OCI-LY7 (cell line): ENCODE measurements around the gene SRSF2. TPM values are rescaled to one million over a fixed set of nuclear protein-coding genes. Genes with fewer than 3 reads are reported as not detected.

Source experiments
- BruUV-seq: library from RNA; stranded (reverse); fragments of 400-500 nt; replicated peaks from 2 replicates; lab custom pipeline; 2021; lab: Mats Ljungman, UMichigan
- CTCF ChIA-PET: fragments of 300-600 bp; sonication (Branson Sonifier 250); formaldehyde crosslinking; loops from one replicate; lab custom pipeline; 2022; ENCODE audit warnings: antibody characterized with exemption; ENCODE audit not compliant: unreplicated experiment; lab: Charles Lee
- POLR2A ChIA-PET: fragments of 300-600 bp; sonication (Branson Sonifier 250); formaldehyde crosslinking; loops from one replicate; lab custom pipeline; 2022; ENCODE audit warnings: antibody characterized with exemption; lab: Charles Lee
- DNase-seq: peaks from one replicate; pipeline ENCODE4 v3.0.0-alpha.2; 2015; ENCODE audit warnings: low spot score
- H2AFZ ChIP-seq: fragments of 200-600 bp; sonication (generic), shearing (Covaris generic); 2 replicates; pipeline ENCODE4 v1.6.1; 2014; ENCODE audit warnings: mild to moderate bottlenecking, antibody characterized with exemption, low read length, moderate library complexity
- H3K27ac ChIP-seq: fragments of 200-600 bp; sonication (generic); 2 replicates; pipeline ENCODE4 v1.5.1; 2014; ENCODE audit warnings: mixed run types, low read depth, mild to moderate bottlenecking, moderate library complexity, low read length, inconsistent platforms; ENCODE audit not compliant: poor library complexity, severe bottlenecking
- H3K36me3 ChIP-seq: fragments of 200-600 bp; sonication (generic); 2 replicates; pipeline ENCODE4 v1.6.1; 2014; ENCODE audit warnings: mild to moderate bottlenecking, antibody characterized with exemption, low read length, moderate library complexity, mixed read lengths; ENCODE audit not compliant: insufficient read depth
- H3K4me1 ChIP-seq: fragments of 200-600 bp; sonication (generic); 2 replicates; pipeline ENCODE4 v1.5.1; 2014; ENCODE audit warnings: mild to moderate bottlenecking, low read length; ENCODE audit not compliant: insufficient read depth, poor library complexity, severe bottlenecking
- H3K4me2 ChIP-seq: fragments of 200-600 bp; sonication (generic); 2 replicates; pipeline ENCODE4 v1.6.1; 2014; ENCODE audit warnings: mild to moderate bottlenecking, low read length
- H3K4me3 ChIP-seq: fragments of 200-600 bp; sonication (generic); 2 replicates; pipeline ENCODE4 v1.5.1; 2014; ENCODE audit warnings: mild to moderate bottlenecking, low read depth, low read length; ENCODE audit not compliant: poor library complexity, severe bottlenecking
- H3K79me2 ChIP-seq: fragments of 200-600 bp; sonication (generic); 2 replicates; pipeline ENCODE4 v1.6.1; 2016; ENCODE audit warnings: low read depth, mild to moderate bottlenecking, low read length, moderate library complexity, mixed read lengths; ENCODE audit not compliant: insufficient read depth
- H3K9me2 ChIP-seq: fragments of 200-600 bp; sonication (generic); 2 replicates; pipeline ENCODE4 v1.6.1; 2016; ENCODE audit warnings: mild to moderate bottlenecking, low read length, mixed read lengths; ENCODE audit not compliant: insufficient read depth
- H3K9me3 ChIP-seq: fragments of 200-600 bp; sonication (generic); 2 replicates; pipeline ENCODE4 v1.6.1; 2014; ENCODE audit warnings: mild to moderate bottlenecking, mixed run types, low read length, mixed read lengths
- H4K20me1 ChIP-seq: fragments of 200-600 bp; sonication (generic); 2 replicates; pipeline ENCODE4 v1.6.1; 2014; ENCODE audit warnings: mild to moderate bottlenecking, antibody characterized with exemption, low read length, moderate library complexity, mixed read lengths; ENCODE audit not compliant: insufficient read depth
- EZH2phosphoT487 ChIP-seq: fragments of 200-600 bp; sonication (generic); IDR thresholded peaks from 2 replicates; pipeline ENCODE4 v1.6.1; 2018; ENCODE audit warnings: low read depth, borderline replicate concordance, mild to moderate bottlenecking, mixed run types, antibody characterized with exemption, low read length, moderate library complexity, mixed read lengths
- intact Hi-C: fragments of 100-400 bp; cut with micrococcal nuclease; formaldehyde crosslinking; loops from one replicate; pipeline ENCODE4 v1.10.0; 2022; ENCODE audit not compliant: unreplicated experiment
- total RNA-seq, 2 experiments: library from RNA; depleted of rRNA in 1 of 2; stranded (reverse); fragments of >200 nt in 1 of 2; shearing (Covaris generic) in 1 of 2; gene quantifications; 2 replicates each; pipeline ENCODE4 v1.2.3, GENCODE V29; 2014 to 2022
- TF ChIP-seq, protein P1 (sequence below): fragments of 200-600 bp; sonication (generic); conservative IDR thresholded peaks from 2 replicates; pipeline ENCODE4 v1.5.1; 2014; ENCODE audit warnings: mild to moderate bottlenecking, antibody characterized with exemption, low read length, moderate library complexity, mixed read lengths

The SRSF2 gene
- total RNA-seq, 2 experiments from 2014 or later = 619 to 2,207 TPM

GRCh38 chr17:76690596-76691280 lies 46.4 kb downstream of the SRSF2 start:
- Histone ChIP-seq H2AFZ (no peak overlapping the region), H3K79me2 (no peaks in the 10 kb centered on the region), H4K20me1 (no peaks in the 10 kb centered on the region), H3K27ac (no peak overlapping the region), H3K4me2 (no peak overlapping the region), H3K4me1 (no peaks in the 10 kb centered on the region), H3K9me2 (no peaks in the 10 kb centered on the region), H3K9me3 (no peaks in the 10 kb centered on the region), H3K36me3 (no peaks in the 10 kb centered on the region), H3K4me3 (no peak overlapping the region)
- ChIA-PET POLR2A (interaction anchor here (0.6 to 1.0 kb wide), 2 partner anchors 11 to 28 kb away, joined by 3 read pairs; no protein-coding TSS in a partner anchor), CTCF (interaction anchor here (0.5 to 1.0 kb wide), 2 partner anchors 9 to 19 kb away, joined by 3 read pairs; no protein-coding TSS in a partner anchor)
- no TSS peak for BruUV-seq
- intact Hi-C loops = no loop called here
- DNase-seq = no peak
- TF ChIP-seq, protein P1, sequence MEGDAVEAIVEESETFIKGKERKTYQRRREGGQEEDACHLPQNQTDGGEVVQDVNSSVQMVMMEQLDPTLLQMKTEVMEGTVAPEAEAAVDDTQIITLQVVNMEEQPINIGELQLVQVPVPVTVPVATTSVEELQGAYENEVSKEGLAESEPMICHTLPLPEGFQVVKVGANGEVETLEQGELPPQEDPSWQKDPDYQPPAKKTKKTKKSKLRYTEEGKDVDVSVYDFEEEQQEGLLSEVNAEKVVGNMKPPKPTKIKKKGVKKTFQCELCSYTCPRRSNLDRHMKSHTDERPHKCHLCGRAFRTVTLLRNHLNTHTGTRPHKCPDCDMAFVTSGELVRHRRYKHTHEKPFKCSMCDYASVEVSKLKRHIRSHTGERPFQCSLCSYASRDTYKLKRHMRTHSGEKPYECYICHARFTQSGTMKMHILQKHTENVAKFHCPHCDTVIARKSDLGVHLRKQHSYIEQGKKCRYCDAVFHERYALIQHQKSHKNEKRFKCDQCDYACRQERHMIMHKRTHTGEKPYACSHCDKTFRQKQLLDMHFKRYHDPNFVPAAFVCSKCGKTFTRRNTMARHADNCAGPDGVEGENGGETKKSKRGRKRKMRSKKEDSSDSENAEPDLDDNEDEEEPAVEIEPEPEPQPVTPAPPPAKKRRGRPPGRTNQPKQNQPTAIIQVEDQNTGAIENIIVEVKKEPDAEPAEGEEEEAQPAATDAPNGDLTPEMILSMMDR = no peak
- TF ChIP-seq EZH2phosphoT487 = no peak

GRCh38 chr17:76689859-76690258 lies 47.3 kb downstream of the SRSF2 start:
- no peaks in the 10 kb centered on the region for H4K20me1 ChIP-seq
- ChIA-PET POLR2A (no interaction called here), CTCF (no interaction called here)

More at GRCh38 chr17:76689859-76690258, 47.3 kb downstream of the SRSF2 start:
- H3K4me2 ChIP-seq = no peak overlapping the region
- no peaks in the 10 kb centered on the region for H3K79me2 ChIP-seq
- TF ChIP-seq, protein P1 = no peak
- TF ChIP-seq EZH2phosphoT487 = no peak
- no TSS peak for BruUV-seq
- no peak overlapping the region for H3K4me3 ChIP-seq
- H3K4me1 ChIP-seq = no peaks in the 10 kb centered on the region
- H3K9me2 ChIP-seq = no peaks in the 10 kb centered on the region
- H2AFZ ChIP-seq = no peak overlapping the region
- H3K36me3 ChIP-seq = no peaks in the 10 kb centered on the region
- no peak overlapping the region for H3K27ac ChIP-seq
- no peak for DNase-seq
- no peaks in the 10 kb centered on the region for H3K9me3 ChIP-seq
- intact Hi-C loops = no loop called here
